GM20000 (cell line): Measurements from ENCODE around the gene PPP1R1A.

ENCODE experiments used
- DNase-seq: peaks from one replicate; pipeline ENCODE4 v3.0.0; 2012; ENCODE audit warnings: low spot score
- TF ChIP-seq, protein P1 (sequence below): IDR thresholded peaks from 2 replicates; pipeline ENCODE4 v1.5.1; 2012; ENCODE audit warnings: mild to moderate bottlenecking, control low read depth; ENCODE audit errors: extremely low read depth, missing control alignments

PPP1R1A gene

DNA sequence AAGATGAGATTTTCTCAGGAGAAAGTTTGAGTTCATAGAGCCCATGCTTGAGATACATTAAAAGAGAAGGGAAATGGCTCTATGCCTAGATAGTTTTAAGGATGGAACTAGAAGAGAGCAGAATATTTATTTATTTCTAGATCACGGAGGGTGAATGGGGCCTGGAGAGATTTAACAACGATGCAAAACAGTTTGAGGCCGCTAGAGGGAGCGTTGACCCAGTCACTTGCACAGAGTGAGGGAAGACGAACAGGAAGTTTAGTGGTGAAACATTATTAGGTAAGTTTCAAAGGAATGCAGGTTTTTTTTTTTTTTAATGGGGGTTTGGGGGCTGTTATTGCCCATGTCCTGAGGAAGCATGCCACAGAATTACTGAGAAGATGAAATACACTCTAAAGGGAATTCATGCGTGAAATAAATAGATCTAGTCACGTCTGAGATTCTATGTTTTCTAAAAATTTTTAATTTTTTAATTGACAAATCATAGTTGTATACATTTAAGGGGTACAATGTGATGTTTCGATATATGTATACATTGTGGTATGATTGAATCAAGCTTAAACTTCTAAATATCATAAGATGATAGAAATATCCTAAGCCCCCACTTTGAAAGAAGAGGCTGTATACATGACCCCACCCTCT, 14.8 kb upstream of the PPP1R1A start:
- DNase-seq: peak; percentile 79
- TF ChIP-seq, protein P1, sequence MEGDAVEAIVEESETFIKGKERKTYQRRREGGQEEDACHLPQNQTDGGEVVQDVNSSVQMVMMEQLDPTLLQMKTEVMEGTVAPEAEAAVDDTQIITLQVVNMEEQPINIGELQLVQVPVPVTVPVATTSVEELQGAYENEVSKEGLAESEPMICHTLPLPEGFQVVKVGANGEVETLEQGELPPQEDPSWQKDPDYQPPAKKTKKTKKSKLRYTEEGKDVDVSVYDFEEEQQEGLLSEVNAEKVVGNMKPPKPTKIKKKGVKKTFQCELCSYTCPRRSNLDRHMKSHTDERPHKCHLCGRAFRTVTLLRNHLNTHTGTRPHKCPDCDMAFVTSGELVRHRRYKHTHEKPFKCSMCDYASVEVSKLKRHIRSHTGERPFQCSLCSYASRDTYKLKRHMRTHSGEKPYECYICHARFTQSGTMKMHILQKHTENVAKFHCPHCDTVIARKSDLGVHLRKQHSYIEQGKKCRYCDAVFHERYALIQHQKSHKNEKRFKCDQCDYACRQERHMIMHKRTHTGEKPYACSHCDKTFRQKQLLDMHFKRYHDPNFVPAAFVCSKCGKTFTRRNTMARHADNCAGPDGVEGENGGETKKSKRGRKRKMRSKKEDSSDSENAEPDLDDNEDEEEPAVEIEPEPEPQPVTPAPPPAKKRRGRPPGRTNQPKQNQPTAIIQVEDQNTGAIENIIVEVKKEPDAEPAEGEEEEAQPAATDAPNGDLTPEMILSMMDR: peak; percentile 81

DNA sequence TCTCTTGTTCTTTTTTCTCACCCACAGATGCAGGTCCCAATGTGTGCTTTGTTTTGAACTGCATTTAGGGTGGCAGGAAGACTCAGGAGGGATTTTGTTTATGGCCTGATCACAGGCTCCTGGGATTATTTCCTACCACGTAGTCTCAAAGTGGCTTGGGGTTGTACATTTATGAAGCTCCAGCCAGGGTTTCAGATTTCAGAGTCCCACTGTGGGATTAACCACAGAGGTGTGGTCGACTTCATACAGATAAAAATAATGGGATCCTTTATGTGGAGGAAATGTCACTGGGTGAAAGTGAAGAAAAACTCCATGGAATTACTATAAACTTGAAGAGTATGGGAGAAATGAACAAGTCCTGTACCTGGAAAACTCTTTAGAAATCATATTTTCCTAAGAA, 14.2 kb upstream of the PPP1R1A start:
- DNase-seq: no peak
- TF ChIP-seq, protein P1: no peak

DNA sequence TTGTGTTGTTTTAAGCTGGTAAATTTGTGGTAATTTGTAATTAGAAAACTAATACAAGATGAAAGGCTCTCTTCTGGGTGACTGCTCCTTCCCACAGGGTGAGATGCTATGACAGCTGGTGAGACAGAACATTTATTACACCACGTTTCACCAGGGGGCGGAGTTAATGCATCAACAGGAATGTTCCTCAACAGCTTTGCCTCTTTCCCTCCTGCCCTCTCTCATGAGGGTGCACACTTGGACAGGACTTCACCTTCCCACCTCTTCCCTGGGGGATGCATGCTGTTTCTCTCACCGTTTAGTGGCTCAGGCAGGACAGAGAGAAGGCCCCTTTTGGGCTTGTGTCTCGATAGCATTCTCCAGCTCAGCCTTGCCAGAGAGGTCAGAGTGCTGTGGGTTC, 13.4 kb upstream of the PPP1R1A start:
- TF ChIP-seq, protein P1: no peak
- no peak for DNase-seq

DNA sequence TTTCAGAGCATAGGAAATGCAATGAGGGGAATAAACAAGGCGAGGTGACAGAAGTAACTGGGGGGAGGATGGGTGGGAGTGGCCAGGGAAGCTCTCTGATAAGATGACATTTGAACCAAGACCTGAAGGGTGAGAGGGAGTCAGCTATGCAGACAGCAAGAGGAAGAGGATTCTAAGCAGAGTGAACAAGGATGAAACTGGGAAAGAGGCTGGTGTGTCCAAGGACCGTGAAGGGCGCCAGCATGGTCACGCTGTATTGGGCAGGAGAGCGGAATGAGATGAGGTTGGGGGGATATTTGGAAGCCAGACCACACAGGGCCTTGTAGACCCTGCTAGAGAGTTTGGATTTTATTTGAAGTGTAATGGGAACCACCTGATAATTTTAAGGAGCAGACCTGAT, 10.5 kb upstream of the PPP1R1A start:
- DNase-seq: no peak
- TF ChIP-seq, protein P1: no peak

DNA sequence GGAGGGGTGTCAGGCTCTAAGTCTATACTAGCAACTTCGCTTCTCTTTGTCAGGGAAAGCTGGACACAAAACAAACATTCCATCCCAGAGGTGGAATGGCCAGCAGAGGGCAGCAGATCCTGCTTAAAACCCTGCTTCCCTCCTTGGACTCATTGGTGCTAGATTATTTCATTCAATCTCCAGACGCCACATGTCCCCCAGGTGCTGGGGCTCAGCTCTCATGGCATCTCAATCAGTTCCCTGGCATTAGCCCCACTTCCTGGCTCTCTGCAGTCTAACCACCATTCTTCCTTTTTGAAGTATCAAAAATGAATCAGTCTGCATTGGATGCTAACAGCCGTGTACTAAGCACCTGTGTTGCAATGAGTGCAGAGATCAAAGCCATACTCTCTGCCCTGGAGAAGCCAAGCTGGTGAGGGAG, 8.1 kb upstream of the PPP1R1A start:
- TF ChIP-seq, protein P1: peak; percentile 66
- DNase-seq: peak; percentile 64

DNA sequence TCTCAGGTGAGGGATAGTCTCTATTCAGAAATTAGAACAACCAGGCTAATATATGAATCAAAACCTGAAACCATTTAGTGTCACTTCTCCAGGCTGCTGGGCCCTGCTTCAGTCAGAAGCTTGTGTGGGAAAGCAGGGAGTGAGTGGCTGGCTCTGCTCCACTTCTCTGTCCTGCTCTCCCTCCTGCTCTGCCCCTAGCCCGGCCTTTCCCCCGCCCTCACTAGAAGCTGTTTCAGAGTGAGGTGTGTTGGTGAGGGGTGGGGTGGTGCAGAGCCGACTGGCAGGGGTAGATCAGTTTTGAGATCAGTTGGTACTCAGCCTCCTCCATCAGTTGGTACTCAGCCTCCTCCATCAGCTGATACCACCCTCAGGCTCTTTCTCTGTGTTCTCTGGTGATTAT, 7.0 kb upstream of the PPP1R1A start:
- no peak for DNase-seq
- TF ChIP-seq, protein P1: no peak

DNA sequence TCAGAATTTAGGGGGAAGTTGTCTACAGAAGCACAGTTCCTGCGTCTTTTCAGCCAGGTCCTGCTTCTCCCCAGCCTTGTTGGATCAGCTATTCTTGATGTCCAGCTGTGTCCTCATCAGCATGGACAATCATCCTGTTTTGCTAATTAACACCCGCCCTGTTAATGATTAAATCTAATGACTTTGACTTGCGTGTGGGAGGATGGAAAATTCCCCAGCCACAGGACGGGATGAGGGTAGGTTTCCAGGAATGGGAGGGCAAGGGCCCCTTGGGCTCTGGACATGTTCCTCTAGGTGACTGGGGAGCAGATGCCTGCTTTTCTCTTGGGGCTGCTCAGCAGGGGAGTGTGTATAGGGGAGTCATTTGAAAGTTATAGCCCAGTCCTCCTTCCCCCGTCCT, 5.3 kb upstream of the PPP1R1A start:
- TF ChIP-seq, protein P1: no peak
- DNase-seq: no peak
